HUES6 (cell line): ENCODE results near the gene ZNF202.
"Not testable (repeated sequence)": the region's sequence is repeated elsewhere in the genome, so short reads cannot be mapped to it uniquely, and the experiment has no call there.

ENCODE experiments used
- H3K27ac ChIP-seq: 2 replicates; pipeline ENCODE4 v1.7.0; 2013; ENCODE audit warnings: low read depth, mild to moderate bottlenecking, low read length, inconsistent platforms
- H3K27me3 ChIP-seq: 2 replicates; pipeline ENCODE4 v1.6.1; 2013; ENCODE audit warnings: low read length; ENCODE audit not compliant: control insufficient read depth, insufficient read depth
- H3K36me3 ChIP-seq: 2 replicates; pipeline ENCODE4 v1.6.1; 2013; ENCODE audit warnings: low read length; ENCODE audit not compliant: control insufficient read depth, insufficient read depth
- H3K4me1 ChIP-seq: 2 replicates; pipeline ENCODE4 v1.6.1; 2013; ENCODE audit warnings: low read length; ENCODE audit not compliant: control insufficient read depth, insufficient read depth
- H3K4me3 ChIP-seq: 2 replicates; pipeline ENCODE4 v1.5.1; 2013; ENCODE audit warnings: low read depth, low read length
- H3K9ac ChIP-seq: one replicate; pipeline ENCODE4 v1.6.1; 2013; ENCODE audit warnings: mild to moderate bottlenecking, low read length
- H3K9me3 ChIP-seq: 2 replicates; pipeline ENCODE4 v1.6.1; 2013; ENCODE audit warnings: low read depth, low read length; ENCODE audit not compliant: control insufficient read depth, insufficient read depth

ZNF202 gene

GRCh38 chr11:123762422-123762821 is 21.0 kb upstream of the ZNF202 start:
- Histone ChIP-seq H3K9me3 (peaks cover 23% of the 10 kb centered on the region), H3K36me3 (no peaks in the 10 kb centered on the region), H3K9ac (no peak overlapping the region), H3K27me3 (no peaks in the 10 kb centered on the region), H3K27ac (no peak overlapping the region), H3K4me3 (no peak overlapping the region), H3K4me1 (no peaks in the 10 kb centered on the region)

GRCh38 chr11:123760894-123761293 is 19.4 kb upstream of the ZNF202 start:
- Histone ChIP-seq H3K27me3 (no peaks in the 10 kb centered on the region), H3K4me3 (no peak overlapping the region), H3K9me3 (peaks cover 23% of the 10 kb centered on the region), H3K27ac (no peak overlapping the region), H3K9ac (no peak overlapping the region), H3K4me1 (no peaks in the 10 kb centered on the region), H3K36me3 (no peaks in the 10 kb centered on the region)

DNA sequence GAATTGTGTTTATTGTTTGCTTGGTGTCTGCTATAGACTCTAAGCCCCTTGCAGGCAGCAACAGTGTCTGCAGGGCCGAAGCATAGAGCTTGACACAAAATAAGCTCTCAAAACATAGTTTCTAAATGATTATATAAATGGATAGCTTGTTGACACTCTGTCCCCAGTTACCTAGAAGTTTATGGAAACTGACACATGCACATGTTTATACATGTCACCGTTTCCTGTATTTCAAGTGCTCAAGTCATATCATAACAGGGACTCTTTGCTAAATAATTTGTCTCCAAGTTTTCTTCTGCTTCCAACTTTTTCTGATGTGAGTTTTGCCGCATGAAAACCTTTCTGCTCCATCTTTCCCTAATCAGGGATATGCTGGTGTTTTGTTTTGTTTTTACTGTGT is 16.5 kb upstream of the ZNF202 start:
- Histone ChIP-seq H3K27me3 (no peaks in the 10 kb centered on the region), H3K4me1 (no peaks in the 10 kb centered on the region), H3K36me3 (no peaks in the 10 kb centered on the region), H3K9me3 (peaks cover 20% of the 10 kb centered on the region), H3K9ac (no peak overlapping the region), H3K4me3 (no peak overlapping the region), H3K27ac (no peak overlapping the region)

DNA sequence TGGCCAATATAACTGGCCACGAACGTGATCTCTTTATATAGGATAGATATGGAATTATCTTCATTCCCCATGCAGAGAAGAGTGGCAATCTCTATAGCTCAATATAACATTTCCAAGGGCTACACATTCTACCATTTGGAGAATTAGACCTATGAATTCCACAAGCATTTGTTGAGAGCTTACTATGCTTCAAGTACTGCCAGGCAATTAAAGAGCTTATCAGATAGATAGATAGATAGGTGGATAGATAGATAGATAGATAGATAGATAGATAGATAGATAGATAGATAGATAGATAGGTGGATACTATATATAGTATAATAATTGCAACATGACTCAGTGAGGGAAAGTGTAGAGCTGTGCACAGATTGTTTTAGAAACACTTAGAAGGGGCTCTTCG is 14.4 kb upstream of the ZNF202 start:
- H3K36me3 ChIP-seq: no peaks in the 10 kb centered on the region
- no peak overlapping the region for H3K4me3 ChIP-seq
- no peak overlapping the region for H3K9ac ChIP-seq
- H3K9me3 ChIP-seq: no peaks in the 10 kb centered on the region; the same call in 1 of the 2 replicates
- H3K4me1 ChIP-seq: no peaks in the 10 kb centered on the region
- H3K27ac ChIP-seq: no peak overlapping the region
- no peaks in the 10 kb centered on the region for H3K27me3 ChIP-seq

GRCh38 chr11:123755344-123755743 is 13.9 kb upstream of the ZNF202 start:
- H3K4me3 ChIP-seq: no peak overlapping the region
- H3K27ac ChIP-seq: no peak overlapping the region
- no peaks in the 10 kb centered on the region for H3K27me3 ChIP-seq
- no peaks in the 10 kb centered on the region for H3K4me1 ChIP-seq
- H3K9me3 ChIP-seq: no peaks in the 10 kb centered on the region; the same call in 1 of the 2 replicates
- H3K36me3 ChIP-seq: no peaks in the 10 kb centered on the region
- no peak overlapping the region for H3K9ac ChIP-seq

DNA sequence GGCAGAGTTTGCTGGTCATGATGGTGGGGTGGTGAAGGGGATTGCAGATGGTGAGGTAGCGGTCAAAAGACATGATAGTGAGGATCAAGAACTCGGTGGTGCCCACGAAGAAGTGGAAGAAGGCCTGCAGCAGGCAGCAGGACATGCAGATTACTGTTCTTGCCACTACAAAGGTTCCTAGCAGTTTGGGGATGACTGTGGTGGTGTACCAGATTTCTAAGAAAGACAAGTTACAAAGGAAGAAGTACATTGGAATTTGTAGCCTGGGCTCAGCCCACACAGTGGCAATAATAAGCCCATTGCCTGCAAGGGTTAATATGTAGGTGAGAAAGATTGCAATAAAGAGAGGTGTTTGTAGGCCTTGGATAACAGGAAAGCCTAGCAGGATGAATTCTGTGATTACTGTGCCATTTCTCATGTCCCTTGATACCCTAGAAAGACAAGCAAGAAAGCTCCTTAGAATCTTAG is 12.7 kb upstream of the ZNF202 start, which contains the start of gene OR6X1:
TSS of gene OR6X1 (minus strand) at position 418 of the 468 bp plus-strand sequence. CDS start at position 418, 0 bp downstream.
- Histone ChIP-seq H3K27me3 (no peaks in the 10 kb centered on the region), H3K4me3 (no peak within 1 kb of the TSS), H3K9ac (no peak within 1 kb of the TSS), H3K36me3 (no peaks in the 10 kb centered on the region), H3K9me3 (no peaks in the 10 kb centered on the region; the same call in 1 of the 2 replicates), H3K27ac (no peak within 1 kb of the TSS), H3K4me1 (no peaks in the 10 kb centered on the region)

GRCh38 chr11:123753110-123753509 is 11.7 kb upstream of the ZNF202 start:
- no peaks in the 10 kb centered on the region for H3K36me3 ChIP-seq
- H3K4me1 ChIP-seq: no peaks in the 10 kb centered on the region
- no peaks in the 10 kb centered on the region for H3K27me3 ChIP-seq
- no peak overlapping the region for H3K9ac ChIP-seq
- no peak overlapping the region for H3K27ac ChIP-seq
- H3K9me3 ChIP-seq: no peaks in the 10 kb centered on the region; the same call in none of the 2 replicates
- no peak overlapping the region for H3K4me3 ChIP-seq

DNA sequence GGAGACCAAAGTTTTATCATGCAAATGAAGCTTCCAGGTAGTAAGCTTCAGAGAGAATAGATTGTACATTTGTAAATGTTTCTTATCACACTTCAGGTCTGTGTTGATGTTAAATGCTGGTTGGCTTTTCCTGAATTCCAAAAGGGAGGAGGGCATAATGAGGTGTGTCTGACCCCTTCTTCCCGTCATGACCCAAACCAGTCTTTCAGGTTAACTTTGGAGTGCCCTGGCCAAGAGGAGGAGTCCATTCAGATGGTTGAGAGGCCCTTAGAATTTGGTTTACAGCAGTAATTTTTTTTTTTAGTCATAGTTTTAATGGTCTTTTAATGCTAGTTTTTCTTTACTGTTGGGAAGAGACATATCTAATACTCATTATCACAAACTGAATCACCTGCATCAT is 10.3 kb upstream of the ZNF202 start:
- H3K9ac ChIP-seq: no peak overlapping the region
- no peaks in the 10 kb centered on the region for H3K36me3 ChIP-seq
- H3K4me3 ChIP-seq: no peak overlapping the region
- H3K9me3 ChIP-seq: no peaks in the 10 kb centered on the region; the same call in none of the 2 replicates
- peaks cover under 1% of the 10 kb centered on the region; the same call in 1 of the 2 replicates for H3K4me1 ChIP-seq
- no peaks in the 10 kb centered on the region for H3K27me3 ChIP-seq
- H3K27ac ChIP-seq: no peak overlapping the region

GRCh38 chr11:123748349-123748748 is 6.9 kb upstream of the ZNF202 start:
- H3K9me3 ChIP-seq, H3K9ac ChIP-seq, H3K27me3 ChIP-seq, H3K4me3 ChIP-seq, H3K36me3 ChIP-seq, H3K27ac ChIP-seq: not testable (repeated sequence)
- peaks cover 30% of the 10 kb centered on the region for H3K4me1 ChIP-seq

GRCh38 chr11:123745764-123746451 is 4.4 kb upstream of the ZNF202 start:
- Histone ChIP-seq H3K9ac (peak overlapping the region; percentile 56), H3K27ac (peak overlapping the region; percentile 64), H3K4me3 (peak overlapping the region; percentile 24; the same call in 1 of the 2 replicates)

GRCh38 chr11:123742724-123743120 is 1.3 kb upstream of the ZNF202 start:
- Histone ChIP-seq H3K27me3 (no peaks in the 10 kb centered on the region), H3K9ac (peak overlapping the region; percentile 93), H3K36me3 (peaks cover 26% of the 10 kb centered on the region), H3K4me1 (peaks cover 47% of the 10 kb centered on the region), H3K9me3 (peaks cover 12% of the 10 kb centered on the region), H3K4me3 (peak overlapping the region; percentile 80), H3K27ac (peak overlapping the region; percentile 93; the same call in 1 of the 2 replicates)

More at GRCh38 chr11:123745764-123746451, 4.4 kb upstream of the ZNF202 start:
- no peaks in the 10 kb centered on the region; the same call in none of the 2 replicates for H3K9me3 ChIP-seq
- no peaks in the 10 kb centered on the region for H3K36me3 ChIP-seq
- peaks cover 41% of the 10 kb centered on the region for H3K4me1 ChIP-seq
- no peaks in the 10 kb centered on the region for H3K27me3 ChIP-seq
